ENCODE results near the gene ZSWIM2.

DNA sequence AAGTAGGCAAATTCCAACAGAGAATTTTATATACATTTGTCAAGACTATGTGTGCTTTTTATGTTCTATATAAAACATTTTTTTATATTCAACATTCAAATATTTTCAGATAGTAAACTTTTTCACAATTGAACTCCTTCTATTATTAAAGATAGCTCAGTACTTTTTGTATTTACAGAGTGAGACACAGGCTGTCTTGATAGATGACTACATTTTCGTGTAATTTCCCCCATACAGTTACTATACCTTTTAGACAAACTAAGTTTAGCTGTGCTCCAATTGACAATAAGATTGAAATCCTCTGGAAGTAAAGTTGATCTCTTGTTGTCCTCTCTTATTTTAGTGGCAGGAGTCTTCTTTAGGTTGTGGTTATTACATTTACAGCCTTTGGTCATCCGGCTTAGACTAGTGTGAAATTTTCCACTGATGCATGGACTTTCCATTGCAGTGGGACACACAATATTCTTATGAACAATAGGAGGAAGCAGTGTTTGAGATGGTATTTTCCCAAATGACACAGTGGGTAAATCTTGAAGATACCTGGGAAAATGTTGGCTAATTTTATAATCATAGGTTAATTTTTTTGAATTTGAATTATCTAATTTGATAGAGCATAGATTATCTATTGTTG, 21.0 kb downstream of the ZSWIM2 start:
- TF ChIP-seq, protein P1, sequence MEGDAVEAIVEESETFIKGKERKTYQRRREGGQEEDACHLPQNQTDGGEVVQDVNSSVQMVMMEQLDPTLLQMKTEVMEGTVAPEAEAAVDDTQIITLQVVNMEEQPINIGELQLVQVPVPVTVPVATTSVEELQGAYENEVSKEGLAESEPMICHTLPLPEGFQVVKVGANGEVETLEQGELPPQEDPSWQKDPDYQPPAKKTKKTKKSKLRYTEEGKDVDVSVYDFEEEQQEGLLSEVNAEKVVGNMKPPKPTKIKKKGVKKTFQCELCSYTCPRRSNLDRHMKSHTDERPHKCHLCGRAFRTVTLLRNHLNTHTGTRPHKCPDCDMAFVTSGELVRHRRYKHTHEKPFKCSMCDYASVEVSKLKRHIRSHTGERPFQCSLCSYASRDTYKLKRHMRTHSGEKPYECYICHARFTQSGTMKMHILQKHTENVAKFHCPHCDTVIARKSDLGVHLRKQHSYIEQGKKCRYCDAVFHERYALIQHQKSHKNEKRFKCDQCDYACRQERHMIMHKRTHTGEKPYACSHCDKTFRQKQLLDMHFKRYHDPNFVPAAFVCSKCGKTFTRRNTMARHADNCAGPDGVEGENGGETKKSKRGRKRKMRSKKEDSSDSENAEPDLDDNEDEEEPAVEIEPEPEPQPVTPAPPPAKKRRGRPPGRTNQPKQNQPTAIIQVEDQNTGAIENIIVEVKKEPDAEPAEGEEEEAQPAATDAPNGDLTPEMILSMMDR (conservative IDR thresholded peaks at IDR 0.05; ENCODE audit: low read depth, low read length) = no peak
- TF ChIP-seq EZH2phosphoT487 (IDR thresholded peaks at IDR 0.05; ENCODE audit: borderline replicate concordance, low read length) (no peak), EZH2 (IDR thresholded peaks at IDR 0.05; ENCODE audit: low read length, unreplicated experiment) (no peak)

Data from PC-3 (cell line).